ENCODE data around the gene USB1.

Gene USB1

DNA sequence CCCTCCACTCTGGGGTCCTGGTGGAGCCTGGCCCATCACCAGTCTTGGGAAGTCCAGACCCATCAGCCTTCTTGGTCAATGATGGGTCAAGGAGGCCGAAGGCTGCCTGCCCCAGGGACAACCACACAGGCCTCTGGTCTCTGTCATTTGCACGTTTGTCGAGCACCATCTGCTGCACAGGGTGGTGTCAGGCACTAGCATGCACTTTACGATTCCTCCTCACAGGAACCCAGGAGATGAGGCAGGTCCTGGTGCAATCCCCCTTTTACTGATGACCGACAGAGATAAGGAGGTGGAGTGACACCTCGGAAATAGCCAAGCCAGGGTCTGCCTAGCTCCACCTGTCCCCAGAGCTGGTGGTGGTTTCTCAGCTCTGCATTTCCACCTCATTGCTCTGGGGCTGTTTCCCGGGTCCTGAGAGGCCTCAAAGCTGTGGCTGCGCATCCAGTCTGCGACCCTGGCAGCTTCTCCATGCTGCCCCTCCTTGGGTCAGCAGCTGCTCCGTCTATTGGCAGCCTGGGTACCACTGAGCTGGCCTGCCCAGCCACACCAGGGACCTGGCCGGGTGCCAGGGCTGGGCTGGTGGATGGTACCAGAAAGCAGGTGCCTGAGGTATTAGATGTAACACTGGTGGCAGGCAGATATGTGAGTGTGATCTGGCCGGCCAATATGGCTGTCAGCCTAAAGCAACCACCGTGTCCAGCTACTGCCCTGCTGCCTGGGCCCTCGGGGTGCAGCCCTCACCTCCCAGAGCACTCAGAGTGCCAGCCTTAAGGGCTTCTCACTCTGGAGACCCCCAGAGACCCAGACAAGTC lies 34.4 kb downstream of the USB1 start:
- no peak for DNase-seq

DNA sequence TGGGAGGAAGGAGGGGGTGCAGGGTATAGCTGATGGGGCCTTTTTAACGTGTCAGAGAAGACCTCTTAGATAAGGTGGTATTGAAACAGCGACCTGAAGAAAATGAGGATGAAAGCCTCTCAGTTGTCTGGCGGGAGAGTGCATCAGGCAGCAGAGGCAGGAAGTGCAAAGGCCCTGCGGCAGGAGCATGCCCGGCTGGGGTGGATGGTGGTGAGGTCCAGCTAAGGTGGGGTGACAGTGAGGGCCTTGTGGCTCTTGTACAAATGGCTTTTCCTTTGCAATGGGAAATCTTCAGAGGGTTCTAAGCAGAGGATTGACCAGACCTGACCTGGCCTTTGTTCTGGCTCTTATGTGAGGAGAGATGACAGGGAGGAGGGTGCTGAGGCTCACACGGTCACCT lies 35.7 kb downstream of the USB1 start:
- no peak for DNase-seq

DNA sequence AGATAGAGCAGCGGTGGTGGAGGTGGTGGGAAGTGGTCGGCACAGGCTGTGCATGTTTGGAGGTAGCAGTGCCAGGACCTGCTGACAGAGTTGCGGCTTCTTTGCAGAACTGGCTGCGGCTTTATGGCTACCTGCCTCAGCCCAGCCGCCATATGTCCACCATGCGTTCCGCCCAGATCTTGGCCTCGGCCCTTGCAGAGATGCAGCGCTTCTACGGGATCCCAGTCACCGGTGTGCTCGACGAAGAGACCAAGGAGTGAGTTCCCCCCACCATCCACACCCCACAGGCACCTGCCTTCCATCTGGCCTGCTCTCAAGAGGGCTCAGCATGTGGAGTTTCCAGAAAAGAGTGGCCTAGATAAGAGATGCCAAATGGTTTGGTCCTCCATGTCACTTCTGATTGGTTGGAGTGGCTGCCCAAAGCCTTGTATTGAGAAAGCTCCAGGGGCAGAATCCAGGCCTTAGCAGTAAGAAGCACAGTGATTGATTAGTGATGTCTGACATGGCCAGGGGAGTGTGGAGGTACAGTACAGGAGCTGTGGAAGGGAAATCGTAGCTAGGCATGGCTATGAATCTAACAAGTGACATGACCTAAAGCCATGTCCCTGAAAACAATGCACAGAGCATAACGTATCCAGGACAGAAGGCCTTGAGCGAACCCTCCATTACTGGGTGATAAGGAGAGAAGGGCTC lies 36.3 kb downstream of the USB1 start:
- no peak for DNase-seq

DNA sequence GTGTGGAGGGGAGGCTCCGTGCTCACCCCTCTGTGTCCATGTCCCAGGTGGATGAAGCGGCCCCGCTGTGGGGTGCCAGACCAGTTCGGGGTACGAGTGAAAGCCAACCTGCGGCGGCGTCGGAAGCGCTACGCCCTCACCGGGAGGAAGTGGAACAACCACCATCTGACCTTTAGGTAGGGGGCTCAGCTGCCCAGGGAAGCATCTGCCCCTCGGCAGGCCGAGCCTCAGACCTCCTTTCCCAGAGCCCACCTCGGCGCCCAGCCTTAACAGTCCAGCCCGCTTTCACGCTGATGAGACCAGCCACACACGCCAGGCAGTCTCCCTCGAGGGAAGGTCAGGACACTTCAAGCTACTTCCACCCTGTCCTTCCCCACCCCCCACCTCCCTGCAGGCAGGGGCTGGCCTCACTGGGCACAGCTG lies 37.0 kb downstream of the USB1 start:
- DNase-seq, result no peak

DNA sequence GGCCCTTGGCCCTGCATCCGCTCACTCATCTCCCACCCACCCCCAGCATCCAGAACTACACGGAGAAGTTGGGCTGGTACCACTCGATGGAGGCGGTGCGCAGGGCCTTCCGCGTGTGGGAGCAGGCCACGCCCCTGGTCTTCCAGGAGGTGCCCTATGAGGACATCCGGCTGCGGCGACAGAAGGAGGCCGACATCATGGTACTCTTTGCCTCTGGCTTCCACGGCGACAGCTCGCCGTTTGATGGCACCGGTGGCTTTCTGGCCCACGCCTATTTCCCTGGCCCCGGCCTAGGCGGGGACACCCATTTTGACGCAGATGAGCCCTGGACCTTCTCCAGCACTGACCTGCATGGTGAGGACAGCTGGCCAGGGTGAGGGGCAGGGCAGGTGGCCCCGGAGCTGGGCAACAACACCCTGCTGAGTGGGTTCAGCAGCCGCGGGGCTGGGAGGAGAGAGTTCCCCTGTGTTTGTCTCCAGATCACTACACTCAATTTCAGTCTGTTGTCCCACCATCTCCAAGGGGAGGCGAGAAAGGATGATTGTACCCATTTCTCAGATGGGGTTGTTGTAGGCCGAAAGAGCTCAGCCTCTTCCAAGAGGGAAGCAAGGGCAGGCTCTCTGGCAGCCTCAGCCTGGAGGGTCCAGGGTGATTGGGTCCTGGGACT lies 38.8 kb downstream of the USB1 start:
- DNase-seq, result no peak

DNA sequence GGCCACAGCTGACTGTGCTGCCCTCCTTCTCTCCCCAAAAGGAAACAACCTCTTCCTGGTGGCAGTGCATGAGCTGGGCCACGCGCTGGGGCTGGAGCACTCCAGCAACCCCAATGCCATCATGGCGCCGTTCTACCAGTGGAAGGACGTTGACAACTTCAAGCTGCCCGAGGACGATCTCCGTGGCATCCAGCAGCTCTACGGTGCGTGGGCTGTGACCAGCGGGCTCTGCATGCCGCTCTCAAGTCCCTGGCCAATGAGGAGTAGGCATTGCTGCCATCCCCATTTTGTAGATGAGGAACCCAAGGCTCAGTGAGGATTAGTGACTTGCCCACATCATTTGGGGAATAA lies 39.3 kb downstream of the USB1 start:
- DNase-seq, result no peak

DNA sequence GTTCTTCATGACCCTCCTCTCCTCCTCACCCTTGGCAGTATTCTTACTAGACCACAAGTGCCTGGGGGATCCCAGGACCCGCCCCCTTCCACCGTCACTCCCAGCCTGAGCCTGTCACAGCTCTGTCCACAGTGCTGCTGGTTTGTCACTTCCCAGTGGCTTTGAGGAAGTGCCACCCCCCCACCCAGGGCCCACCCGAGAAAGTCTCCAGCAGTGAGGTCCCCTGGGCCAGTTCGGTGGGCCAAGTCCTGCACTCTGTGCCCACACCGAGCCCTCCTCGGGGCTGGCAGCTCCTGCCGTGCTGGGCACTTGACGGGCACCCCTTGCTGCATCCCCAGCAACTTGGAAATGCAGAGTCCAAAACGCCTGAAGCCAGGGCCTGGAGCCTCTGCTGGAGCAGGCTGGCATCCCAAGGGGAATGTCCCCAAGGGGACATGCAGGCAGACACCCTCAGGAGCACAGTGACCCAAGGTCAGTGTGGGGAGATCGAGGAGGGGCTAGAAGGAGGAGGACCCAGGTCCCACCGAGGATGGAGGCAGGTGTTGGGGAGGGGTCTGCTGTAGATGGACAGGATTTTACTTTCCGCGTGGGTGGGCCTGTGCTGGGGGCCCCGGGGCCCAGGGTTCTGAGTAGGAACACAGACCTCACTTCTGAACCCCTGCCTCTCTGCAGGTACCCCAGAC lies 39.9 kb downstream of the USB1 start:
- DNase-seq, result no peak

DNA sequence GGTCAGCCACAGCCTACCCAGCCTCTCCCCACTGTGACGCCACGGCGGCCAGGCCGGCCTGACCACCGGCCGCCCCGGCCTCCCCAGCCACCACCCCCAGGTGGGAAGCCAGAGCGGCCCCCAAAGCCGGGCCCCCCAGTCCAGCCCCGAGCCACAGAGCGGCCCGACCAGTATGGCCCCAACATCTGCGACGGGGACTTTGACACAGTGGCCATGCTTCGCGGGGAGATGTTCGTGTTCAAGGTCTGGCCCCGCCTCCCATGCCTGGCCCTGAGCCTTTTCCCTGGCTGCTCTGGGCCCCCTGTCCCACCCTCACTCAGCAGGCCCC lies 40.4 kb downstream of the USB1 start:
- DNase-seq, result no peak

DNA sequence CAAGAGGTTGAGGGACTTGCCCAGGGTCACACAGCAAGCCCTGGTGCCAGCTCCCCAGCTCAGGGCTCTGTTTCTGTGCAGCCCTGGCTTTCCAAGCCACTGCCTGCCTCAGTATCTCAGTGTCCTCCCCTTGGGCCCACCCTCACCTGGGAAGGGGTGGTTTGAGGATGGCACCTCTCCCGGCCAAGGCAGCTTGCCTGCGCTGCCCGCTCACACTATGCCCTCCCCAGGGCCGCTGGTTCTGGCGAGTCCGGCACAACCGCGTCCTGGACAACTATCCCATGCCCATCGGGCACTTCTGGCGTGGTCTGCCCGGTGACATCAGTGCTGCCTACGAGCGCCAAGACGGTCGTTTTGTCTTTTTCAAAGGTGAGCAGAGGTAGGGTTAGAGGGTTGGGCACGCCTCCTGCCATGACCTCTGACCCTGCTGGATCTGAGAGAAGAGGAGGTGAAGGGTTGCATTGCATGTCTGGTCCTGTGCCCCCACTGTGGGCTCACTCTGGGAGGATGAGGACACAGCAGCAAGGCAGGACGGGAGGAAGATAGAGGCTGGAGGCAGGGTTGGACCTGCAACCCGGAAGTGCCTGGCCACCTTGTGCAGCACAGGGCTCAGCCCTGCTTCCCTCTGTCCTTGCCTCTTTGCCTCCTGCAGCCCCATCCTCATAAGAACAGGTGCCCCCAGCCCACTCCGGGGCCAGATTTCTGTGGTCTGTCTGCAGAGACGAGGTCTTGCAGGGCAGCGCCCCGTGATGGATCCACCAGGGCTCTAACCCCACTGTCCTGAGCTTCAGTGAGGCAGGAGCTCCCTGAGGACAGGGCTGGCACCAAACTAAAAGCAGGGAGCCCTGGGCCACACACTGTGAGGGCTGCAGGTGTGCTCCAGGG lies 41.0 kb downstream of the USB1 start:
- DNase-seq, result no peak

DNA sequence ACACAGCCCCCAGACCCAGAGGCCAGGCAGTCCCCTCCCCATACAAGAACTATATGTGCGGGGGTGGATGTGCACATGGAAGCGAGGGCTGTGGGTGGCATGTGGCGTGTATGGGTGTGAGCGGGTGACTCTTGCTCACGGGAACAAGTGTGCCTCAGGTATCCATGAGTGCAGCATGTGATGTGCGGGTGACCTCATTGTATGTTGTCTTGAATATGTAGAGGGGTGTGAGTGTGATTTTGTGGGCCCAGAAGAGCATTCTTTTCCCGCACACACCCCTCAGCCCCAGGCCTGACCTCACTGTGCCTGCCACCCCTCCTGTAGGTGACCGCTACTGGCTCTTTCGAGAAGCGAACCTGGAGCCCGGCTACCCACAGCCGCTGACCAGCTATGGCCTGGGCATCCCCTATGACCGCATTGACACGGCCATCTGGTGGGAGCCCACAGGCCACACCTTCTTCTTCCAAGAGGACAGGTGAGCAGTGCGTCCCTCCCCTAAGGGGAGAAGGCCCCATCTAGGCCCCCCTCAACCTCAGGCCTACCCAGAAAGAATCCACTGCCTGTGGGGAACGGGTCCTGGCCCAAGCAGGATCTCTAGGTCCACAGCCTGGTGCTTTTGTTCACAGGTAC lies 41.8 kb downstream of the USB1 start:
- no peak for DNase-seq

DNA sequence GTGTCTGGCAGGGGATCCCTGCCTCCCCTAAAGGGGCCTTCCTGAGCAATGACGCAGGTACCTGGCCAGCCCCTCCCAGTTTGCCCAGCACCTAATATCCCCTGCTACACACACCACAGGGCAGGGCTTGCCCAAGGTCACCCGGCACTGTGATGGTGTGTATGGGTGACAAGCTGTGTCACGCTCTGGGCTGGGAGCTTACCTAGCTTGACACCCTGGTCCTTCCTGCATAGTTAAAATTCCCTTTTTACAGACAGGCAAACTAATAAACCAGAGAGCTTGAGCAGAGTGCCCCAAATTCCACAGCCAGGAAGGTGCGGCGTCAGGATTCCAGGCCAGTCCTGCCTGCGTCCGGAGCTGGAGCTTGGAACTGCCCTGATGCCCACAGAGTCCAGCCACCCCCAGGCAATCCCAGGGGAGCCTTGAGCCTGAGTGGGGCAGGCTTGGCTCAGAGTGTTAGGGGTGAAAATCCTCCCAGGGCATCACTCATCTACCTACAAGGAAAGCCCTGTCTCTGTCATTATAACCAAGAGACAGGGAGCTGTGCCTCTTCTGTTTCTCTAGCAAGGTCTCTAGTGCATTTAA lies 42.5 kb downstream of the USB1 start:
- no peak for DNase-seq

DNA sequence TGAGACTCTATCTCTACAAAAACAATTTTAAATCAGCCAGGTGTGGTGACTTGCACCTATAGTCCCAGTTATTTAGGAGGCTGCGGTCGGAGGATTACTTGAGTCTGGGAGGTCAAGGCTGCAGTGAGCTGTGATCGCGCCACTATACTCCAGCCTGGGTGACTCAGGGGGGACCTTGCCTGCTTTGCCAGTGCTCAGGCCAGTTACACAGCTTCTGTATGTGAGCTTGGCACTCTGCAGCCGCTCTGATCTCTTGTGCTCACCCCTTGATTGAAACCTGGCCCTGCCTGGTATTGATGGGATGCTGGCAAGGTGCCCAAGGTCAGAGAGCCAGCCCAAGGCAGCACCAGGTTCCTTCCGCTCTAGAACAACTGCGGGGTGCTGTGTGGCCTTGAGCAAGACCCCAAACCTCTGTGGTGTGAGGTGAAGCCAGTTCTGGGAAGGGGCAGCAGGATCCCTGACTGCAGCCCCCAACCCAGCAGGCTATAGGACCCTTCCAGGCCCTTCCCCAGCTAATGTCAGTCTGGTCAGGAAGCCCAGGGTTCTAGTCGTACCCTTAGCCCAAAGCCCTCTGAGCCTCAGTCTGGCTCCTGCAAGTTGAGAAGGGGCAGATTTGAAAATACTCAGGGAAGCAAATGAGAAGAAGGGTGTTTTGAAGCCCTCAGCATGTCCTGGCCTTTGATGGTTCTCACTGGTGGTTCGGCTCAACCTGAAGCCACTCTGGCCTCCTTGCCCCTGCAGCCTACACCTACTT lies 43.2 kb downstream of the USB1 start:
- no peak for DNase-seq

DNA sequence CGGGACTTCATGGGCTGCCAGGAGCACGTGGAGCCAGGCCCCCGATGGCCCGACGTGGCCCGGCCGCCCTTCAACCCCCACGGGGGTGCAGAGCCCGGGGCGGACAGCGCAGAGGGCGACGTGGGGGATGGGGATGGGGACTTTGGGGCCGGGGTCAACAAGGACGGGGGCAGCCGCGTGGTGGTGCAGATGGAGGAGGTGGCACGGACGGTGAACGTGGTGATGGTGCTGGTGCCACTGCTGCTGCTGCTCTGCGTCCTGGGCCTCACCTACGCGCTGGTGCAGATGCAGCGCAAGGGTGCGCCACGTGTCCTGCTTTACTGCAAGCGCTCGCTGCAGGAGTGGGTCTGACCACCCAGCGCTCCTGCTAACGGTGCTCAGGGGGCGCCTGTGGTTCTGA lies 43.9 kb downstream of the USB1 start:
- DNase-seq, result no peak

DNA sequence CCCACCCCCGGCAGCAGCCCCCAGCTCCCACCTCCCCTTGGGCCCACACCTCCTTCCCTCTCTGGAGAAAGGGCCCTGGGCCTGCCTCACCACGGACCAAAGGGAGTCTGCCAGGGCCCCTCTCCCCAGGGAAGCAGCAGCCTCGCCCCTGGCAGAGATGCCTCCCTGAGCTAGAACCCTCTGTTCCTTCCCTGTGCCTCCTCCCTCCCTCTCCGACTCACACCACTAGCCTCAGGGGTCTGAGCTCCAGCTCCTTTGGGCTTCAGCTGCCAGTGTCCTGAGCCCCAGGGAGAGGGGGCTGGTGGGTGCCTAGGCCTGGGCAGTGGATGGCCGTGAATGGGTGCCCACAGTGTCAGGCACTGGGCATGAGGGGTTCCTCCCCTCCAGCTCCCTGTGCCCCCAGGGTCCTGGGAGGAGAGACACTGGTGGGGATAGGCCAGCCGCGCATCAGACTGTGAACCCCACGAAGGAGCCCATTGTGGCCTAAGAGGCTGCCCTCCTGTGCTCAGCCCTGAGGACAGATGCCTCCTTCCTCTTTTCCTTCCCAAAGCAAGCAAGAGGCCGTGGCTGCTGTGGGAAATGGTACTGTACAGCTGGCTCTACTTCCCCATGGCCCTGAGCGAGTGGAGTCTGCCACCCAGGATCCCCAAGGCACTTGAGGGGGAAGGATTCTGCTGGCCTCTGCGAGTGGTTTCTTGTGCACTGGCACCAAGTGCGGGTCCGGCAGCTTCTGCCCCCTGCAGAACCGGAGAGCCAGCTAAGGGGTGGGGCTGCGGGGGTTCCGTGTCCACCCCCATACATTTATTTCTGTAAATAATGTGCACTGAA lies 45.1 kb downstream of the USB1 start:
- DNase-seq, result no peak

DNA sequence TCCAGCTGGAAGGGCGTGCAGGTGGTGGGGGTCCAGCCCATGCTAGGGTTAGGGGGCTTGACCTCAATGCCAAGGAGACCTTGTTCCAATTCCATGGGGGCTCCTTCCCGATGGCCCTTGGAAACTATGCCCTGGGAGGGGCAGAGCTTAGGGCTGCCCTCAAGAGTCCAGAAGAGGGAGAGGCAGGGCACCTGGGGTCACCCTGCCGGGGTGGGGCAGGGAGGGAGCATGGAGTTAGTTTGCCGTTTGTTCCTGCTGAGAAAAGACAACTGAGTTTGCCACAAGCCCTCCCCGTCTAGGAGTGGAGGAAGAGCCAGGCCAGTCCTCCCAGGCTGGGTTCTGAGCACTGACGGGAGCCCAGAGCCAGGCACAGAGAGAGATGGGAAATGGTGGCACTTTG lies 45.7 kb downstream of the USB1 start:
- no peak for DNase-seq

DNA sequence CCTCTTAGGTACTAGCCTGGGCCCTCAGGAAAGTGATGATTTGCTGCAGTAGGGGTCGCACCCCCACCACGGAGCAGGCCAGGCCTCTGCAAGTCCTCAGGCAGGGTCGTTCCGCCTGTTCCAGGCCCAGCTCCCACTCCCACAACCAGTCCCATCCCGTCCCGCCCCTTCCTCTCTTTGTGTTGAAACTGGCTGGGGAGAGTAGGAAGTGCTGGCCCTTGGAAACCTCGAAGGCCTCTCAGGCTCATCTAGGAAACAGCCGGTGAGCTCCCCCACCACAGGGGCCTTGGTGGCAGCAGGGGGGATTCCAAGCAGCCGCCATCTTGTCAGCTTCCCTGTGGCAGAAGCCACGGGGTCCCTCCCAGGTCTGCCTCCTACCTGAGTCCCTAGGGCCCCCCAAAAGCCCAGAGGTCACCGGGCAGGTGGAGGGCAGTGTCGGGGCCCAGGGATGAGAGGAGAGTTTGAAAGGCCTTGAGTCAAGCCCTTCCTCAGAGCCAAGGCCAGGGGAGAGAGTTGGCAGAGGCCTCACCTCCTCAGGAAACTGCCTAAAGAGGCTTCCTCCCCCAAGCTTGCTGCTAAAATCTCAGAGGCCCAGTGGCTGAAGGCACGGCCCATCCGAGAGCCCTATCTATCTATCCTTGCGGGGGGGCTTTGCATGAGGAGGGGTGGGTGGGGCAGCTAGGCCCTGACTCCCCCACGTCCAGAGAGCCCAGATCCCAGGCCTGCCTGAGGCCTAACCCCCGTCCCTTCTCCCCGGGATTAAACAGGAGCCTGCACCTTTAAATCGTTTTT lies 46.5 kb downstream of the USB1 start:
- no peak for DNase-seq

DNA sequence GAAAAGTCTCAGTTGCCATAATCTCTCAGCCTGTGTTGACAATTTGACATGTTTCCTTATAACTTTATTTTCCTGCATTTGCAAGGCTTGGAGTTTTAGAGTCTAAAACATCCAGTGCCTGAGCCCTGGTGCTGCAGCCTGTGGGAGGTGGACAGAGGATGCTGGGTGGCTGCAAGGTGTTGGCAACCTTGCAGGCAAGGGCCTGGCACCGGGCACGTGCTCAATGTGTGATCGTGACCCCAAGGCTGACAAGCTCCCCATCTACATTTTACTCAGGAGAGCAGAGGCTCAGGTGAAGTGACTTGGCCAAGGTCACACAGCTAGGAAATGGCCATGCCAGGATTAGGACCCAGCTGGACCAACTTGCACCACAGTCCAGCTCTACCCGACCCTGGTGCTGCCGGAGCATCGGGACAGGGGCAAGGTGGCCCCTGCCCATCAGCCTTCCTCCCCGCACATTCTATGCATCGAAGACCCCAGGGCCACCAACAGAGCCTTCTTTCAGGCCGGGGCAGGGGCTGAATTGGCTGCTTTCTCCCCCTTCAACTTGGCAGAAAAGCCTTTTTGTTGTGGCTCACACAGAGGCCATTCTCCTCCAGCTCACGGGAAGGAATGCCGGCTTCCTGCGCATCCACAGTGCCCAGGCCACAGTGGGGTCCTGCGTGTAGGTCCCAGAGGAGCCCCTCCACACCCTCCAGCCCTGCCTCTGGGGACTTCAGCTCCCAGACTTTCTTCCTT lies 47.5 kb downstream of the USB1 start:
- DNase-seq, result no peak

Measured in fibroblast of skin of right quadriceps (primary cell).